Cardiac muscle cell (in vitro differentiated cells and primary cell): ENCODE measurements around the gene C17orf107. TPM values are rescaled to one million over a fixed set of nuclear protein-coding genes. Genes with fewer than 3 reads are reported as not detected.

Experiments used
- DNase-seq, 2 donors: peaks; one replicate each; pipeline versions ENCODE4 v3.0.0 to v3.0.0-alpha.2; 2010 to 2017; ENCODE audit warnings: low read depth in 1 of 2, low spot score in 1 of 2
- H3K27ac ChIP-seq: fragments of 200-600 bp; sonication (generic); 2 replicates; pipeline ENCODE4 v1.5.1; 2016
- H3K27me3 ChIP-seq: fragments of 200-600 bp; sonication (generic); 2 replicates; pipeline ENCODE4 v1.6.0; 2016; ENCODE audit warnings: control low read depth
- H3K36me3 ChIP-seq: fragments of 200-600 bp; sonication (generic); 2 replicates; pipeline ENCODE4 v1.5.1; 2016; ENCODE audit warnings: control low read depth
- H3K4me1 ChIP-seq: fragments of 200-600 bp; sonication (generic); 2 replicates; pipeline ENCODE4 v1.8.1; 2017; ENCODE audit warnings: low read depth, mild to moderate bottlenecking, mixed run types
- H3K4me3 ChIP-seq: fragments of 200-600 bp; sonication (generic); 2 replicates; pipeline ENCODE4 v1.5.1; 2016; ENCODE audit warnings: mild to moderate bottlenecking
- H3K9me3 ChIP-seq: fragments of 200-600 bp; sonication (generic); 2 replicates; pipeline ENCODE4 v1.5.1; 2017; ENCODE audit warnings: low read depth, mild to moderate bottlenecking, control low read depth
- CTCF ChIP-seq: IDR thresholded peaks from 2 replicates; pipeline ENCODE4 v1.5.1; 2012; ENCODE audit warnings: low read depth, mild to moderate bottlenecking, low read length
- polyA plus RNA-seq: library from polyadenylated mRNA; unstranded; fragments of >200 nt; fragmentation: Nextera tagmentation; extraction: Ambion mirVana; gene quantifications from 2 replicates; pipeline ENCODE4 v1.2.1, GENCODE V29; 2016
- total RNA-seq: library from RNA; depleted of rRNA; stranded (reverse); fragments of >200 nt; gene quantifications from 2 replicates; pipeline ENCODE4 v1.2.3, GENCODE V29; 2016

C17orf107 gene
- total and polyA plus RNA-seq, 2 experiments from 2014 or later, result 1.3 to 7.4 TPM

GRCh38 chr17:4946312-4946976 is 47.1 kb downstream of the C17orf107 start:
- Histone ChIP-seq H3K27me3 (no peaks in the 10 kb centered on the region), H3K4me3 (peak overlapping the region; percentile 96), H3K4me1 (peaks cover 19% of the 10 kb centered on the region), H3K36me3 (peaks cover 32% of the 10 kb centered on the region), H3K9me3 (no peaks in the 10 kb centered on the region), H3K27ac (peak overlapping the region; percentile 94)
- no peak for TF ChIP-seq CTCF
- DNase-seq, result no peak

- H3K4me1 ChIP-seq, result peaks cover 22% of the 10 kb centered on the region
Observed at GRCh38 chr17:4947010-4947410, 47.7 kb downstream of the C17orf107 start.

GRCh38 chr17:4947411-4948165 is 48.3 kb downstream of the C17orf107 start:
- H3K4me1 ChIP-seq, result peaks cover 27% of the 10 kb centered on the region
- H3K27ac ChIP-seq, result peak overlapping the region; percentile 94
- H3K36me3 ChIP-seq, result peaks cover 28% of the 10 kb centered on the region
- DNase-seq, result peak; percentile 60 to 62
- no peaks in the 10 kb centered on the region for H3K27me3 ChIP-seq
- TF ChIP-seq CTCF, result no peak
- H3K9me3 ChIP-seq, result no peaks in the 10 kb centered on the region
- H3K4me3 ChIP-seq, result peak overlapping the region; percentile 96

More at GRCh38 chr17:4947010-4947410, 47.7 kb downstream of the C17orf107 start:
- DNase-seq, result peak in 1 of 2 donors; percentile 60
- Histone ChIP-seq H3K27ac (peak overlapping the region; percentile 94), H3K4me3 (peak overlapping the region; percentile 96), H3K9me3 (no peaks in the 10 kb centered on the region), H3K27me3 (no peaks in the 10 kb centered on the region), H3K36me3 (peaks cover 32% of the 10 kb centered on the region)
- TF ChIP-seq CTCF, result no peak

GRCh38 chr17:4948166-4948930 is 49.0 kb downstream of the C17orf107 start, which contains the start of gene PFN1:
Gene PFN1 (minus strand): TSS chr17:4948530. CDS start chr17:4948394, 136 bp downstream.
- Histone ChIP-seq H3K36me3 (peaks cover 26% of the 10 kb centered on the region), H3K4me1 (peaks cover 35% of the 10 kb centered on the region), H3K4me3 (peak within 1 kb of the TSS; percentile 96), H3K27me3 (no peaks in the 10 kb centered on the region), H3K27ac (peak within 1 kb of the TSS; percentile 94), H3K9me3 (no peaks in the 10 kb centered on the region)
- TF ChIP-seq CTCF, result no peak
- peak; percentile 88 to 97 for DNase-seq

GRCh38 chr17:4948931-4949320 is 49.6 kb downstream of the C17orf107 start:
- H3K27me3 ChIP-seq, result no peaks in the 10 kb centered on the region
- peak overlapping the region; percentile 96 for H3K4me3 ChIP-seq
- H3K27ac ChIP-seq, result peak overlapping the region; percentile 94
- peak; percentile 92 to 95 for DNase-seq
- H3K4me1 ChIP-seq, result peaks cover 41% of the 10 kb centered on the region
- peaks cover 29% of the 10 kb centered on the region for H3K36me3 ChIP-seq
- H3K9me3 ChIP-seq, result no peaks in the 10 kb centered on the region
- no peak for TF ChIP-seq CTCF
